ENCODE measurements around the gene TATDN3.
"Not testable (repeated sequence)": the region's sequence is repeated elsewhere in the genome, so short reads cannot be mapped to it uniquely, and the experiment has no call there.

The TATDN3 gene

GRCh38 chr1:212825798-212826452, 34.2 kb downstream of the TATDN3 start:
- no peak for DNase-seq (ENCODE audit: low read depth)
- H3K4me3 ChIP-seq (ENCODE audit: control insufficient read depth, low read depth, low read length): no peak overlapping the region
- no peak for TF ChIP-seq CTCF (IDR thresholded peaks at IDR 0.05; ENCODE audit: control insufficient read depth, insufficient read depth, low read depth, low read length, missing control alignments)

- H3K4me3 ChIP-seq (ENCODE audit: control insufficient read depth, low read depth, low read length): no peak overlapping the region
- no peak for TF ChIP-seq CTCF (IDR thresholded peaks at IDR 0.05; ENCODE audit: control insufficient read depth, insufficient read depth, low read depth, low read length, missing control alignments)
- no peak for DNase-seq (ENCODE audit: low read depth)
Observed at GRCh38 chr1:212827171-212827776, 35.6 kb downstream of the TATDN3 start.

GRCh38 chr1:212827831-212828278, 36.2 kb downstream of the TATDN3 start:
- no peak overlapping the region for H3K4me3 ChIP-seq (ENCODE audit: control insufficient read depth, low read depth, low read length)
- TF ChIP-seq CTCF (IDR thresholded peaks at IDR 0.05; ENCODE audit: control insufficient read depth, insufficient read depth, low read depth, low read length, missing control alignments): no peak
- no peak for DNase-seq (ENCODE audit: low read depth)

- no peak for DNase-seq (ENCODE audit: low read depth)
- no peak overlapping the region for H3K4me3 ChIP-seq (ENCODE audit: control insufficient read depth, low read depth, low read length)
- no peak for TF ChIP-seq CTCF (IDR thresholded peaks at IDR 0.05; ENCODE audit: control insufficient read depth, insufficient read depth, low read depth, low read length, missing control alignments)
Observed at GRCh38 chr1:212828395-212828794, 36.7 kb downstream of the TATDN3 start.

- H3K4me3 ChIP-seq (ENCODE audit: control insufficient read depth, low read depth, low read length); DNase-seq (ENCODE audit: low read depth): not testable (repeated sequence)
Observed at GRCh38 chr1:212833211-212834207, 41.8 kb downstream of the TATDN3 start.

GRCh38 chr1:212838145-212838544, 46.5 kb downstream of the TATDN3 start:
- DNase-seq (ENCODE audit: low read depth): no peak
- no peak for TF ChIP-seq CTCF (IDR thresholded peaks at IDR 0.05; ENCODE audit: control insufficient read depth, insufficient read depth, low read depth, low read length, missing control alignments)
- no peak overlapping the region for H3K4me3 ChIP-seq (ENCODE audit: control insufficient read depth, low read depth, low read length)

- not testable (repeated sequence) for H3K4me3 ChIP-seq (ENCODE audit: control insufficient read depth, low read depth, low read length); DNase-seq (ENCODE audit: low read depth)
Observed at GRCh38 chr1:212844521-212844920, 52.8 kb downstream of the TATDN3 start.

Data from AG09309 (cell line).